ENCODE results near the gene CUX1. TPM values are rescaled to one million over a fixed set of nuclear protein-coding genes. Genes with fewer than 3 reads are reported as not detected.

CUX1 gene
- total RNA-seq, 4 donors from 2014 or later, result 40.0 to 55.9 (median 47.3) TPM

GRCh38 chr7:102317231-102318059 lies 500.0 kb downstream of the CUX1 start:
- no peak for DNase-seq
- intact Hi-C loops (cut with DNase I), result no loop called here
- TF ChIP-seq POLR2A (IDR thresholded peaks at IDR 0.05), result no peak
- TF ChIP-seq CTCF (IDR thresholded peaks at IDR 0.05), result no peak
- WGBS, 2 donors, result 76 to 84% methylated on average over 10 to 15 of the region's 24 CpGs
- Histone ChIP-seq H3K27me3 (peaks cover 0 to 15% (median 0%) of the 10 kb centered on the region in 4 donors), H3K4me3 (no peak overlapping the region), H3K36me3 (peaks cover 0 to 14% (median 0%) of the 10 kb centered on the region in 3 donors), H3K27ac (no peak overlapping the region), H3K4me1 (peaks cover 0 to 29% (median 7%) of the 10 kb centered on the region in 3 donors), H3K9me3 (no peaks in the 10 kb centered on the region)

- Histone ChIP-seq H3K4me1 (peaks cover 0 to 29% (median 7%) of the 10 kb centered on the region in 3 donors), H3K36me3 (peaks cover 0 to 14% (median 0%) of the 10 kb centered on the region in 3 donors), H3K9me3 (no peaks in the 10 kb centered on the region), H3K27me3 (peaks cover 0 to 22% (median 0%) of the 10 kb centered on the region in 4 donors), H3K27ac (peak overlapping the region in 1 of 4 donors; percentile 25), H3K4me3 (no peak overlapping the region)
- TF ChIP-seq CTCF (IDR thresholded peaks at IDR 0.05) (peak in 1 of 6 experiments; percentile 18), POLR2A (IDR thresholded peaks at IDR 0.05) (no peak)
- intact Hi-C loops (cut with DNase I), result no loop called here
- DNase-seq, result no peak
- 81 to 82% methylated on average over 3 to 4 of the region's 7 CpGs for WGBS, 2 donors
These were observed 501.1 kb downstream of the CUX1 start for GRCh38 chr7:102318482-102318971.

GRCh38 chr7:102319671-102320070 lies 502.2 kb downstream of the CUX1 start:
- H3K27ac ChIP-seq, result peak overlapping the region in 2 of 4 donors; percentile 21 to 57
- TF ChIP-seq CTCF (IDR thresholded peaks at IDR 0.05) (no peak), POLR2A (IDR thresholded peaks at IDR 0.05) (no peak)
- 100% methylated on average over 1 of the region's 3 CpGs; no CpG with 5 or more reads in 1 of the 2 donors for WGBS, 2 donors
- no peaks in the 10 kb centered on the region for H3K9me3 ChIP-seq
- no peak for DNase-seq
- peaks cover 0 to 29% (median 7%) of the 10 kb centered on the region in 3 donors for H3K4me1 ChIP-seq
- no peak overlapping the region for H3K4me3 ChIP-seq
- H3K36me3 ChIP-seq, result peaks cover 0 to 6% (median 0%) of the 10 kb centered on the region in 3 donors
- intact Hi-C loops (cut with DNase I), result no loop called here
- peaks cover 0 to 27% (median 0%) of the 10 kb centered on the region in 4 donors for H3K27me3 ChIP-seq

GRCh38 chr7:102320181-102320580 lies 502.8 kb downstream of the CUX1 start:
- no peak for DNase-seq

More at GRCh38 chr7:102320181-102320580, 502.8 kb downstream of the CUX1 start:
- Histone ChIP-seq H3K27me3 (peaks cover 0 to 27% (median 0%) of the 10 kb centered on the region in 4 donors), H3K36me3 (peaks cover 0 to under 1% (median 0%) of the 10 kb centered on the region in 3 donors), H3K9me3 (no peaks in the 10 kb centered on the region), H3K4me3 (no peak overlapping the region), H3K27ac (peak overlapping the region in 1 of 4 donors; percentile 13), H3K4me1 (peaks cover 0 to 29% (median 7%) of the 10 kb centered on the region in 3 donors)
- WGBS, 2 donors, result 100% methylated on average over 1 to 2 of the region's 14 CpGs
- no peak for TF ChIP-seq CTCF (IDR thresholded peaks at IDR 0.05)
- no peak for TF ChIP-seq POLR2A (IDR thresholded peaks at IDR 0.05)
- intact Hi-C loops (cut with DNase I), result no loop called here

Data from esophagus squamous epithelium (tissue), 5 donors.